ENCODE results near the gene SHC2. TPM values are rescaled to one million over a fixed set of nuclear protein-coding genes. Genes with fewer than 3 reads are reported as not detected.

The SHC2 gene
- total RNA-seq, 1 experiment from 2014 or later = not detected

GRCh38 chr19:469833-470232 lies 9.0 kb upstream of the SHC2 start:
- Histone ChIP-seq H3K36me3 (no peaks in the 10 kb centered on the region), H3K27me3 (replicated peaks) (no peaks in the 10 kb centered on the region; the same call in 1 of the 2 replicates), H3K4me1 (replicated peaks) (peaks cover 11% of the 10 kb centered on the region; the same call in 1 of the 2 replicates), H3K4me3 (no peak overlapping the region), H3K27ac (no peak overlapping the region), H3K9me3 (replicated peaks) (no peaks in the 10 kb centered on the region)
- no peak for DNase-seq (ENCODE audit: low read depth in 1 of 2, low spot score in 2 of 2)

DNA sequence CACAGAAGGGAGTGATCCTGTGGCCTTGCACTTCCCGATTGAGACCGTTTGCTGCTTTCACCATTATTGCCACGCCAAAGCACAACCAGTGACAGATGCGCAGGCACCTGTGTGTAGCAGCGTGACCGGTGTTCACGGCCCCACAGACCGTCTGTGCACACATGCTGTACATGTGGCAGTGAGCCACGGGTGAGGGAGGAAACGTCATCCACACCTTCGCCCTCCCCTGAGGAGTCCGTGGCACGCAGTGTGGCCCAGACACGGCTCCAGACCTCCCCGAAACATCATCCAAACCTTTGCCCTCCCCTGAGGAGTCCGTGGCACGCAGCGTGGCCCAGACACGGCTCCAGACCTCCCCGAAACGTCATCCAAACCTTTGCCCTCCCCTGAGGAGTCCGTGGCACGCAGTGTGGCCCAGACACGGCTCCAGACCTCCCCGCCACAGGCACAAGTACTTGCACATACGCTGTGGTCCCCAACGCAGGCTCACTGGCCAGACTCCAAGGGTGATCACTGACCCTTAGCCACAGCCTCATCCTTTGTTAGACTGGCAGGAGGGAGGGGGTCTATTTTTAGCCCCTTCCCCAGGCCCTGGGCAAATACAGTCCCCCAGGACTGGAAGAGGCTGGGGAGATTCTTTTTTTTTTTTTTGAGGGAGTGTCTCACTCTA lies 7.9 kb upstream of the SHC2 start:
- Histone ChIP-seq H3K36me3 (no peaks in the 10 kb centered on the region), H3K27ac (no peak overlapping the region), H3K9me3 (replicated peaks) (no peaks in the 10 kb centered on the region), H3K4me3 (no peak overlapping the region), H3K4me1 (replicated peaks) (0 out of 2 replicates have a peak, but pooled peaks cover 3% of the 10 kb centered on the region), H3K27me3 (replicated peaks) (no peaks in the 10 kb centered on the region)
- no peak for DNase-seq (ENCODE audit: low read depth in 1 of 2, low spot score in 2 of 2)

DNA sequence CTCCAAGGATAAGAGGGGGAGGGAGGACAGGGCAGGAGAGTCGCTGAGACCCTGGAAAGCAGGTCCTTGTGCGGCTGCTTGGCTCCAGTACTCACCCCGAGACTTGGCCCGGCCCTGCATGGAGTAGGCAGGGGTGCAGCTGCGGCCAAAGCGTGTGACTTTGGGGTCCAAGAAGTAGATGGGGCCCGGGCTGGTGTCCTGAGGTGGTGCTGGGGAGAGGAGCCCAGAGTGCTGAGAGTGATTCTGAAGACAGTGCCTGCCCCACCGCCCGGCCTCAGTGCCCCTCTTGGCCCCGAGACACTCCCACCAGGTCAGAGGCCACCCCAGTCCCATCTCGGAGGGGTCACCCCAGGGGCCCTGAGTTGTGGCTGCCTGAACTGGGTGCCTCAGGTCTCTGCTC lies 6.7 kb upstream of the SHC2 start:
- Histone ChIP-seq H3K27ac (no peak overlapping the region), H3K4me1 (replicated peaks) (0 out of 2 replicates have a peak, but pooled peaks cover 3% of the 10 kb centered on the region), H3K27me3 (replicated peaks) (peaks cover under 1% of the 10 kb centered on the region), H3K4me3 (no peak overlapping the region), H3K36me3 (no peaks in the 10 kb centered on the region), H3K9me3 (replicated peaks) (no peaks in the 10 kb centered on the region)
- no peak for DNase-seq (ENCODE audit: low read depth in 1 of 2, low spot score in 2 of 2)

DNA sequence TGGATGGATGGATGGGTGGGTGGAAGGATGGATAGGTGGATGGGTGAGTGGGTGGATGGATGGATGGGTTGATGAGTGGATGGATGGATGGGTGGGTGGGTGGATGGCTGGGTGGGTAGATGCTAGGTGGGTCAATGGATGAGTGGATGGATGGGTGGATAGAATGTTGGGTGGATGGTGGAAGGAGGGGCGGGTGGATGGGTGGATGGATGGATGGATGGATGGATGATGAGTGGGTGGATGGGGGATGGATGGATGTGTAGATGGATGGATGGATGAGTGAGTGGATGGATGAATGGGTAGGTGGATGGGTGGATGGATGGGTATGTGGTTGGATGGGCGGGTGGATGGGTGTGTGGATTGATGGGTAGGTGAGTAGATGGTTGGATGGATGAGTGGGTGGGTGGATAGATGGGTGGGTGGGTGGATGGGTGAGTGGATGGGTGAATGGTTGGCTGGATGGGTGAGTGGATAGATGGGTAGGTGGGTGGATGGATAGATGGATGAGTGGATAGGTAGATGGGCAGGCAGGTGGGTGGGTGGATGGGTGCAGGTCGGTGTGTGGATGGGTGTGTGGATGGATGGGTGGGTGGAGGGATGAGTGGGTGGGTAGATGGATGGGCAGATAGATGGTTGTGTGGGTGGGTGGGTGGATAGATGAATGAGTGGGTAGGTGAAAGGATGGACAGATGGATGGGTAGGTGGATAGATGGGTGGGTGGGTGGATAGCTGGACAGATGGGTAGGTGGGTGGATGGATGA lies 4.4 kb upstream of the SHC2 start:
- Histone ChIP-seq H3K9me3 (replicated peaks) (no peaks in the 10 kb centered on the region), H3K4me3 (no peak overlapping the region), H3K4me1 (replicated peaks) (no peaks in the 10 kb centered on the region), H3K36me3 (no peaks in the 10 kb centered on the region), H3K27me3 (replicated peaks) (peaks cover 14% of the 10 kb centered on the region), H3K27ac (no peak overlapping the region)
- no peak for DNase-seq (ENCODE audit: low read depth in 1 of 2, low spot score in 2 of 2)

DNA sequence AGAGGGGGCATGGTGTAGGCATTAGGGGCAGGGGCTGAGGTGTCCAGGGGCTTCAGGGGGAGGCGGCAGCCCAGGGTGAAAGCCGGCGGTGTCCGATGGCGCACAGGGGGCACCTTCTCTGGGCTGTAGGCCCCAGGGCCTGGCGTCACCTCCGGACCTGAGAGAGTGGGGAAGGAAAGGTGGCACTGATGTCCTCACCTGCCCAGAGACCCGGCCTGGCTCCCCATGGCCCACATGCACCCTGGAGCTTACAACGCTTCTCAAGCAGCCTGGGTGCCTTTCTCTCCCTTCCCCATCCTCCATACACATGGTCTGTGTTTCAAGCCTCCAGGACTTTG lies 3.3 kb upstream of the SHC2 start:
- no peak for DNase-seq (ENCODE audit: low read depth in 1 of 2, low spot score in 2 of 2)
- Histone ChIP-seq H3K9me3 (replicated peaks) (no peaks in the 10 kb centered on the region), H3K27me3 (replicated peaks) (peaks cover 22% of the 10 kb centered on the region), H3K27ac (no peak overlapping the region), H3K4me3 (no peak overlapping the region), H3K36me3 (no peaks in the 10 kb centered on the region), H3K4me1 (replicated peaks) (peaks cover 5% of the 10 kb centered on the region)

DNA sequence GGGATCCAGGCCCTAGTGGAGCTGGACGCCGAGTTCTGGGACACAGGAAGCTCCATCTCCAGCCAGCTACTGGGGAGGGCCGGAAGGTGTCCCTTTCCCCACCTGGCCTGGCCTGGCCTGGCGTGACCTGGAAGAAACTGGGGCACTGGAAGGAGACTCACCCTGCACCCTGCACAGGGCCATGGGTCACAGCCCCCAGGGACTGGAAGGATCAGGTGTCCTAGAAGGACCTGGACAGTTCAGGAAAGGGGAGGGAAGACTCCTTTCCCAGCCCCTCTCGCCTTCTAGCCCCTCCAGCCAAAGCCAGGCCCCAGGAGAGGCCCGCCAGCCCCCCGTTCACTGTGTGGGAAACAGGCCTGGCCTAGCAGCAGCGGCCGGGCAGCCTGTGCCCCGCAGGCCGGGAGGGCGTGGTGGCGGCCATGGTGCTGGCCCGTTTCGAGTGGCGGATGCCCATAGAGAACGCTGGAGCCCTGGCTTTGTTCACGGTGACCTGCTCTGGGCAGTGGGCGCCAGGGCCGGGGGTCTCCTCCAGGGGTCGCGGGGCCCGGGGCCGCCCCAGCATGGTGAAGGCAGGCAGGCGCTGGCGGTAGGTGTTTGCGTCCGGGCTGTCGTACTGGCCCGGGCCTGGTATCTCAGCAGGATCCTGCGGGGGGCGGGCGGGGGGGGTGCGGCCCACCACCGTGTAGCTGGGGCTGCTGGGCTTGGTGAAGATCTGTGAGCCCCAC lies 2.8 kb upstream of the SHC2 start:
- DNase-seq (ENCODE audit: low read depth in 1 of 2, low spot score in 2 of 2) = no peak
- no peaks in the 10 kb centered on the region for H3K36me3 ChIP-seq
- H3K4me3 ChIP-seq = no peak overlapping the region
- no peaks in the 10 kb centered on the region for H3K9me3 ChIP-seq (replicated peaks)
- H3K27ac ChIP-seq = no peak overlapping the region
- peaks cover 5% of the 10 kb centered on the region for H3K4me1 ChIP-seq (replicated peaks)
- H3K27me3 ChIP-seq (replicated peaks) = peaks cover 22% of the 10 kb centered on the region

GRCh38 chr19:461721-462551 lies 1.1 kb upstream of the SHC2 start:
- H3K27me3 ChIP-seq (replicated peaks) = peaks cover 22% of the 10 kb centered on the region
- no peak overlapping the region for H3K4me3 ChIP-seq
- no peak for DNase-seq (ENCODE audit: low read depth in 1 of 2, low spot score in 2 of 2)

GRCh38 chr19:459724-460511 lies 915 bp downstream of the SHC2 start:
- DNase-seq (ENCODE audit: low read depth in 1 of 2, low spot score in 2 of 2) = peak in 1 of 2 experiments; percentile 31
- Histone ChIP-seq H3K27me3 (replicated peaks) (peaks cover 22% of the 10 kb centered on the region), H3K27ac (no peak overlapping the region), H3K4me1 (replicated peaks) (peaks cover 5% of the 10 kb centered on the region), H3K9me3 (replicated peaks) (no peaks in the 10 kb centered on the region), H3K4me3 (peak overlapping the region; percentile 13; the same call in 1 of the 2 replicates), H3K36me3 (no peaks in the 10 kb centered on the region)

More at GRCh38 chr19:461721-462551, 1.1 kb upstream of the SHC2 start:
- Histone ChIP-seq H3K9me3 (replicated peaks) (no peaks in the 10 kb centered on the region), H3K27ac (no peak overlapping the region), H3K36me3 (no peaks in the 10 kb centered on the region), H3K4me1 (replicated peaks) (peaks cover 5% of the 10 kb centered on the region)

DNA sequence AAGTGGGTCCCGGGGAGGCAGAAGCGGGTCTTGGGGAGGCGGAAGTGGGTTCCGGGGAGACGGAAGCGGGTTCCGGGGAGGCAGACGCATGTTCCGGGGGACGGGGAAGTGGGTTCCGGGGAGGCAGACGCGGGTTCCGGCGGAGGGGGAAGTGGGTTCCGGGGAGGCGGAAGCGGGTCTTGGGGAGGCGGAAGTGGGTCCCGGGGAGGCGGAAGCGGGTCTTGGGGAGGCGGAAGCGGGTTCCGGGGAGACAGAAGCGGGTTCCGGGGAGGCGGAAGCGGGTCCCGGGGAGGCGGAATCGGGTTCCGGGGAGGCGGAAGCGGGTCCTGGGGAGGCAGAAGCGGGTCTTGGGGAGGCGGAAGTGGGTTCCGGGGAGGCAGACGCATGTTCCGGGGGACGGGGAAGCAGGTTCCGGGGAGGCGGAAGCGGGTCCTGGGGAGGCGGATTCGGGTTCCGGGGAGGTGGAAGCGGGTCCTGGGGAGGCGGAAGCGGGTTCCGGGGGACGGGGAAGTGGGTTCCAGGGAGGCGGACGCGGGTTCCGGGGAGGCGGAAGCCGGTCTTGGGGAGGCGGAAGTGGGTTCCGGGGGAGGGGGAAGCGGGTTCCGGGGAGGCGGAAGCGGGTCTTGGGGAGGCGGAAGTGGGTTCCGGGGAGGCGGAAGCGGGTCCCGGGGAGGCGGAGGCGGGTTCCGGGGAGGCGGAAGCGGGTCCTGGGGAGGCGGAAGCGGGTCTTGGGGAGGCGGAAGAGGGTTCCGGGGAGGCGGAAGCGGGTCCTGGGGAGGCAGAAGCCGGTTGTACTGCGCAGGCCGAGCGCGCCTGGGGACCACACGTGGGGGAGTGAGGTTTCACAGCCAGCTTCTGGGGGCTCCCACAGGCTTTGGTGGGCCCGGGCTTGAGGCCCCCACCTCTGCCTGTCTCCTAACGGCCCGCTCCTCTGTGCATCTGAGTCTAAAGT lies 2.5 kb downstream of the SHC2 start:
- Histone ChIP-seq H3K4me3 (no peak overlapping the region), H3K27me3 (replicated peaks) (peaks cover 22% of the 10 kb centered on the region), H3K27ac (no peak overlapping the region), H3K9me3 (replicated peaks) (no peaks in the 10 kb centered on the region), H3K4me1 (replicated peaks) (peaks cover 5% of the 10 kb centered on the region), H3K36me3 (no peaks in the 10 kb centered on the region)
- no peak for DNase-seq (ENCODE audit: low read depth in 1 of 2, low spot score in 2 of 2)

- Histone ChIP-seq H3K4me3 (no peak overlapping the region), H3K27ac (no peak overlapping the region), H3K27me3 (replicated peaks) (peaks cover 22% of the 10 kb centered on the region), H3K4me1 (replicated peaks) (peaks cover 5% of the 10 kb centered on the region), H3K36me3 (no peaks in the 10 kb centered on the region), H3K9me3 (replicated peaks) (no peaks in the 10 kb centered on the region)
- no peak for DNase-seq (ENCODE audit: low read depth in 1 of 2, low spot score in 2 of 2)
Measured at GRCh38 chr19:457636-458035, 3.2 kb downstream of the SHC2 start.

- no peak for DNase-seq (ENCODE audit: low read depth in 1 of 2, low spot score in 2 of 2)
- H3K4me3 ChIP-seq = no peak overlapping the region
- H3K27ac ChIP-seq = no peak overlapping the region
- peaks cover 12% of the 10 kb centered on the region for H3K27me3 ChIP-seq (replicated peaks)
- H3K36me3 ChIP-seq = no peaks in the 10 kb centered on the region
- peaks cover 5% of the 10 kb centered on the region for H3K4me1 ChIP-seq (replicated peaks)
- no peaks in the 10 kb centered on the region for H3K9me3 ChIP-seq (replicated peaks)
Measured at GRCh38 chr19:456547-457110, 4.2 kb downstream of the SHC2 start.
